Spleen (tissue), 7 donors: ENCODE data around the gene UBE2L3.

ENCODE experiments used
- POLR2AphosphoS5 ChIP-seq, 3 donors: sonication (generic); formaldehyde crosslinking; IDR thresholded peaks; one replicate each; pipeline ENCODE4 v1.5.1; 2017; ENCODE audit warnings: antibody characterized with exemption in 3 of 3
- TF ChIP-seq, protein P1 (sequence below), 11 experiments: fragments of 200-600 bp in 7 of 11; fragments of 450-650 bp in 4 of 11; sonication (generic) in 4 of 11; IDR thresholded peaks in 8 of 11; conservative IDR thresholded peaks in 3 of 11; 1 replicate in 7 of 11; 2 replicates in 4 of 11; pipeline versions ENCODE4 v1.4.0 to v1.8.0; 2016 to 2021; ENCODE audit warnings: antibody characterized with exemption in 11 of 11, inconsistent platforms in 4 of 11, mild to moderate bottlenecking in 1 of 11
- donor health status: DM: no; HTN: no; CAD: no; lungs with moderate emphysema.
- donor health status: DM: no; HTN: no; CAD: no.
- donor health status: DM: no; HTN: no; CAD: no.

DNA sequence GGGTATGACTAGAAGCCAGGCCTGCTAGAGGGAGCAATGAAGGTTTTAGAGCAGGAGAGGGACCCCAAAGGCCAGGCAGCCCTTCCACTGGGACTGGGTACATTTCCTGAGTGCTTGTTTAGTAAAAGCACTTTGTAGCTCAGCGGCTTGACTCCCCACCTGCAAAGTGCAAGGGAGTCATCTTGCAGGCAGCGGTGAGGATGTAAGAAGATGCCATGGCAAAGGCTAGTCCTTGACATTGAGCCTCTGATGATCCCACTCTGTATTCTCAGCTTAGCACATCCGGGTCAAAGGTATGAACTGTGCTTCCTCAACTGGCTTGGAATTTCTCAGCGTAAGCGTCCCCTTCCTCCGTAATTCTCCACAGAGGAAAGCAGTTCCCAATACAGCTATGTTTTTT lies 3.1 kb upstream of the UBE2L3 start:
- no peak for TF ChIP-seq POLR2AphosphoS5 (IDR thresholded peaks at IDR 0.05)
- TF ChIP-seq, protein P1, sequence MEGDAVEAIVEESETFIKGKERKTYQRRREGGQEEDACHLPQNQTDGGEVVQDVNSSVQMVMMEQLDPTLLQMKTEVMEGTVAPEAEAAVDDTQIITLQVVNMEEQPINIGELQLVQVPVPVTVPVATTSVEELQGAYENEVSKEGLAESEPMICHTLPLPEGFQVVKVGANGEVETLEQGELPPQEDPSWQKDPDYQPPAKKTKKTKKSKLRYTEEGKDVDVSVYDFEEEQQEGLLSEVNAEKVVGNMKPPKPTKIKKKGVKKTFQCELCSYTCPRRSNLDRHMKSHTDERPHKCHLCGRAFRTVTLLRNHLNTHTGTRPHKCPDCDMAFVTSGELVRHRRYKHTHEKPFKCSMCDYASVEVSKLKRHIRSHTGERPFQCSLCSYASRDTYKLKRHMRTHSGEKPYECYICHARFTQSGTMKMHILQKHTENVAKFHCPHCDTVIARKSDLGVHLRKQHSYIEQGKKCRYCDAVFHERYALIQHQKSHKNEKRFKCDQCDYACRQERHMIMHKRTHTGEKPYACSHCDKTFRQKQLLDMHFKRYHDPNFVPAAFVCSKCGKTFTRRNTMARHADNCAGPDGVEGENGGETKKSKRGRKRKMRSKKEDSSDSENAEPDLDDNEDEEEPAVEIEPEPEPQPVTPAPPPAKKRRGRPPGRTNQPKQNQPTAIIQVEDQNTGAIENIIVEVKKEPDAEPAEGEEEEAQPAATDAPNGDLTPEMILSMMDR (IDR thresholded peaks at IDR 0.05 in 8 of 11, conservative IDR thresholded peaks at IDR 0.05 in 3 of 11): no peak
